Measurements from ENCODE around the gene AJM1.

DNA sequence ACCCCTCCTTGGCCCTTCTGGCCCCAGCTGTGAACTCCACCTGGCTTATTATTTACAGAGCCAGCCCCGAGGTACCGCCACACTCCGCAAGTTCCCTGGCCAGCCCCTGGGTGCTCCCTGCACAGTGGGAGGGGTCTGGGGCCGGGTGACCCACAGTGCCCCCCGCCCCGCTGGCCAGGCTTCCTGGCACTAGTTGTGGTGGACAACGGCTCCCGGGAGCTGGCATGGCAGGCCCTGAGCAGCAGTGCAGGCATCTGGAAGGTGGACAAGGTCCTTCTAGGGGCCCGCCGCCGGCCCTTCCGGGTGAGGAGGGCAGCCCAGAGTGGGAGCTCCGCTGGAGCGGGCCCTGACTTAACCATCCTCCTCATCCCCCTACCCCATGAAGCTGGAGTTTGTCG is 13.8 kb downstream of the AJM1 start:
- TF ChIP-seq, protein P1, sequence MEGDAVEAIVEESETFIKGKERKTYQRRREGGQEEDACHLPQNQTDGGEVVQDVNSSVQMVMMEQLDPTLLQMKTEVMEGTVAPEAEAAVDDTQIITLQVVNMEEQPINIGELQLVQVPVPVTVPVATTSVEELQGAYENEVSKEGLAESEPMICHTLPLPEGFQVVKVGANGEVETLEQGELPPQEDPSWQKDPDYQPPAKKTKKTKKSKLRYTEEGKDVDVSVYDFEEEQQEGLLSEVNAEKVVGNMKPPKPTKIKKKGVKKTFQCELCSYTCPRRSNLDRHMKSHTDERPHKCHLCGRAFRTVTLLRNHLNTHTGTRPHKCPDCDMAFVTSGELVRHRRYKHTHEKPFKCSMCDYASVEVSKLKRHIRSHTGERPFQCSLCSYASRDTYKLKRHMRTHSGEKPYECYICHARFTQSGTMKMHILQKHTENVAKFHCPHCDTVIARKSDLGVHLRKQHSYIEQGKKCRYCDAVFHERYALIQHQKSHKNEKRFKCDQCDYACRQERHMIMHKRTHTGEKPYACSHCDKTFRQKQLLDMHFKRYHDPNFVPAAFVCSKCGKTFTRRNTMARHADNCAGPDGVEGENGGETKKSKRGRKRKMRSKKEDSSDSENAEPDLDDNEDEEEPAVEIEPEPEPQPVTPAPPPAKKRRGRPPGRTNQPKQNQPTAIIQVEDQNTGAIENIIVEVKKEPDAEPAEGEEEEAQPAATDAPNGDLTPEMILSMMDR (conservative IDR thresholded peaks at IDR 0.05; ENCODE audit: low read length), result no peak
- TF ChIP-seq EZH2phosphoT487 (IDR thresholded peaks at IDR 0.05; ENCODE audit: borderline replicate concordance, low read depth, low read length), result no peak

All from OCI-LY7 (cell line).